ENCODE data around the gene VRK1.

- TF ChIP-seq POLR2A (IDR thresholded peaks at IDR 0.05; ENCODE audit: extremely low read depth, insufficient read length) (no peak), CTCF (IDR thresholded peaks at IDR 0.05; ENCODE audit: low read depth, low read length) (no peak)
Measured at GRCh38 chr14:96888158-96888557, 91.0 kb downstream of the VRK1 start.
